Neutrophil (primary cell): ENCODE data around the gene ANK3.

ENCODE experiments used
- H3K27ac ChIP-seq: fragments of 200-600 bp; sonication (generic); 2 replicates; pipeline ENCODE4 v1.5.1; 2016; ENCODE audit warnings: mild to moderate bottlenecking, moderate library complexity
- H3K27me3 ChIP-seq: fragments of 200-600 bp; sonication (generic); 2 replicates; pipeline ENCODE4 v1.6.0; 2016; ENCODE audit warnings: mild to moderate bottlenecking
- H3K36me3 ChIP-seq: fragments of 200-600 bp; sonication (generic); 2 replicates; pipeline ENCODE4 v1.5.1; 2017
- H3K4me1 ChIP-seq, 2 experiments: fragments of 200-600 bp in 1 of 2; sonication (generic) in 1 of 2; 1 replicate in 1 of 2; 2 replicates in 1 of 2; pipeline versions ENCODE4 v1.5.1 to v1.6.1; 2013 to 2016; ENCODE audit warnings: low read depth in 1 of 2, low read length in 1 of 2, mild to moderate bottlenecking in 1 of 2, moderate library complexity in 1 of 2; ENCODE audit not compliant: control insufficient read depth in 1 of 2, insufficient read depth in 1 of 2
- H3K4me3 ChIP-seq, 2 experiments: fragments of 200-600 bp in 1 of 2; sonication (generic) in 1 of 2; 1 replicate in 1 of 2; 2 replicates in 1 of 2; pipeline ENCODE4 v1.5.1; 2013 to 2016; ENCODE audit warnings: low read depth in 1 of 2, low read length in 1 of 2, mild to moderate bottlenecking in 1 of 2, moderate library complexity in 1 of 2
- H3K9me3 ChIP-seq: fragments of 200-600 bp; sonication (generic); 2 replicates; pipeline ENCODE4 v1.5.1; 2016
- TF ChIP-seq, protein P1 (sequence below): fragments of 200-600 bp; sonication (generic); IDR thresholded peaks from 2 replicates; pipeline ENCODE4 v1.5.1; 2016; ENCODE audit warnings: antibody characterized with exemption

The ANK3 gene

DNA sequence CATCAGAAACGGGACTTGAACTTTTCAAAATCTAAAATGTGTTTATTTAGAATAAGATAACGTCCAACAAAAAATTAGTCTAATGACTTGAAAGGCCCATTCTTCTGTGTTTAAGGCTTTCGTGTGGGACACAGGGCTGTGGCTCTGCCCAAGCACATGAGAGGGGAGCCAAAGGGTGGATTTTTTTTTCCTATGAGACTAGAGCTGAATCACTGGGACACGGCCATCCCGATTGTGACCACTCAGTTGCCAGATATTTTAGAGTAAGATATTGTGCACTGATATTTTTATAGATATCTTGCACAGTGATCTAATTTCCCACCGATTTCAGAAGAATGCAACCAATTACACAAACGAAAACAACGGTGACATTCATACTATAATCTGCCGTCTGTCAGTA lies 99.9 kb downstream of the ANK3 start:
- TF ChIP-seq, protein P1, sequence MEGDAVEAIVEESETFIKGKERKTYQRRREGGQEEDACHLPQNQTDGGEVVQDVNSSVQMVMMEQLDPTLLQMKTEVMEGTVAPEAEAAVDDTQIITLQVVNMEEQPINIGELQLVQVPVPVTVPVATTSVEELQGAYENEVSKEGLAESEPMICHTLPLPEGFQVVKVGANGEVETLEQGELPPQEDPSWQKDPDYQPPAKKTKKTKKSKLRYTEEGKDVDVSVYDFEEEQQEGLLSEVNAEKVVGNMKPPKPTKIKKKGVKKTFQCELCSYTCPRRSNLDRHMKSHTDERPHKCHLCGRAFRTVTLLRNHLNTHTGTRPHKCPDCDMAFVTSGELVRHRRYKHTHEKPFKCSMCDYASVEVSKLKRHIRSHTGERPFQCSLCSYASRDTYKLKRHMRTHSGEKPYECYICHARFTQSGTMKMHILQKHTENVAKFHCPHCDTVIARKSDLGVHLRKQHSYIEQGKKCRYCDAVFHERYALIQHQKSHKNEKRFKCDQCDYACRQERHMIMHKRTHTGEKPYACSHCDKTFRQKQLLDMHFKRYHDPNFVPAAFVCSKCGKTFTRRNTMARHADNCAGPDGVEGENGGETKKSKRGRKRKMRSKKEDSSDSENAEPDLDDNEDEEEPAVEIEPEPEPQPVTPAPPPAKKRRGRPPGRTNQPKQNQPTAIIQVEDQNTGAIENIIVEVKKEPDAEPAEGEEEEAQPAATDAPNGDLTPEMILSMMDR, result no peak
- Histone ChIP-seq H3K4me1 (no peaks in the 10 kb centered on the region), H3K27ac (no peak overlapping the region)

DNA sequence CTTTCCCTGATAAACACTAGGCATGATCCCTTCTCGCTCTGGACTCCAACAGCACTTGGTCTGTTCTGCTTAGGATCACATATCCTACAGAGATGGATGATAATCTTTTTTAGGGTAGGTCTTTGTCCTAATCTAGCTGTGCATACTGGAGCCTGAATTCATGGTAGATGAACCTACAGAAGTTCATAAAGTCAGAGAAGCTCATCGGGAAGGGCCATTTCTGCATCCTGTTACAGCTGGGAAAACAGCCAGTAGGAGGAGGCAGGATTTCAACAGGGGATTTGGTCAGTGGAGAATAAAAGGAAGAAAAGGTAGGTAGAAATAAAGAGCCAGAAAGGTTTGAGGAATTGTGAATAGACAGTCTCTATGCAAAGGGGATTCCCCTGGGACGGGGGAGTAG lies 101.4 kb downstream of the ANK3 start:
- Histone ChIP-seq H3K4me1 (no peaks in the 10 kb centered on the region), H3K9me3 (no peaks in the 10 kb centered on the region), H3K27ac (no peak overlapping the region), H3K36me3 (no peaks in the 10 kb centered on the region), H3K27me3 (no peaks in the 10 kb centered on the region), H3K4me3 (no peak overlapping the region)
- TF ChIP-seq, protein P1, result no peak

More for the DNA sequence above, 99.9 kb downstream of the ANK3 start:
- Histone ChIP-seq H3K27me3 (no peaks in the 10 kb centered on the region), H3K36me3 (no peaks in the 10 kb centered on the region), H3K9me3 (no peaks in the 10 kb centered on the region), H3K4me3 (no peak overlapping the region)

DNA sequence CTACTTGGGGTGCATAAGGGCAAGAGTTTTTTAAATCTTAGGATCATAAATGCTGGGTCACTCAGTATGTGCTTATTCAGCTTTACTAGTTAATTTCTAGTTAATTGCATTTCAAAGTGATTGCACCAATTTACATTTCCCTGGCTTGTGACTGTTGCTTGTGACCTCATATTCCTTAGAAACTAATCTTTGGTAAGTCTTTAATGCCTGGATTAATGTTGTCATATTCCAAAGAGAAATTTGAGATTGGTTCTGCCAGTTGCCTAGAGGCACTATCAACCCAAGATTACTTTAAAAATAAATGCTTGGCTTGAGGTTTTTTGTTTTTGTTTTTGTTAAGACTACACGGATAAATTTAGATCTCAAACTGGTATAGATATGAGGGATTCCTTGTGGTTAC lies 103.1 kb downstream of the ANK3 start:
- no peak overlapping the region for H3K4me3 ChIP-seq
- H3K36me3 ChIP-seq, result no peaks in the 10 kb centered on the region
- TF ChIP-seq, protein P1, result no peak
- no peaks in the 10 kb centered on the region for H3K27me3 ChIP-seq
- no peak overlapping the region for H3K27ac ChIP-seq
- no peaks in the 10 kb centered on the region for H3K4me1 ChIP-seq
- H3K9me3 ChIP-seq, result no peaks in the 10 kb centered on the region

DNA sequence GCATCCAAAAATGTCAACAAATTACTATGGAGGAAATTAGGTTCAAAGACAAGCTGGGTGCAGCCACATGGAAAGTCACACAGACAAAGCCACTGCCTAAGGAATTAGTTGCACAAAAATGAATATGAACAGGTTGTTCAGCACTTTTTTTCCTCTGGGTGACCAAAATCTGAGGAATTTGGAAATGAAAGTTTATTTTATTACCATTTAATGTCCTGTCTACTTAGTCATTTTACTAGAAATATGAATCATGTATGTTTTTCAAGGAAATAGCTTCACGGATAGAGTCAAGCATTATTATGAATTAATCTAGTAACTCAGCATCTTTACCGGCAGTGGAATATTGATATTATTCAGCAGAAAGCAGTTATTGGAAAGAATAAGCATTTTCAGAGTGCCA lies 106.3 kb downstream of the ANK3 start:
- no peak overlapping the region for H3K4me3 ChIP-seq
- H3K27ac ChIP-seq, result no peak overlapping the region
- no peaks in the 10 kb centered on the region for H3K36me3 ChIP-seq
- H3K4me1 ChIP-seq, result no peaks in the 10 kb centered on the region
- no peaks in the 10 kb centered on the region for H3K9me3 ChIP-seq
- TF ChIP-seq, protein P1, result no peak
- H3K27me3 ChIP-seq, result no peaks in the 10 kb centered on the region

DNA sequence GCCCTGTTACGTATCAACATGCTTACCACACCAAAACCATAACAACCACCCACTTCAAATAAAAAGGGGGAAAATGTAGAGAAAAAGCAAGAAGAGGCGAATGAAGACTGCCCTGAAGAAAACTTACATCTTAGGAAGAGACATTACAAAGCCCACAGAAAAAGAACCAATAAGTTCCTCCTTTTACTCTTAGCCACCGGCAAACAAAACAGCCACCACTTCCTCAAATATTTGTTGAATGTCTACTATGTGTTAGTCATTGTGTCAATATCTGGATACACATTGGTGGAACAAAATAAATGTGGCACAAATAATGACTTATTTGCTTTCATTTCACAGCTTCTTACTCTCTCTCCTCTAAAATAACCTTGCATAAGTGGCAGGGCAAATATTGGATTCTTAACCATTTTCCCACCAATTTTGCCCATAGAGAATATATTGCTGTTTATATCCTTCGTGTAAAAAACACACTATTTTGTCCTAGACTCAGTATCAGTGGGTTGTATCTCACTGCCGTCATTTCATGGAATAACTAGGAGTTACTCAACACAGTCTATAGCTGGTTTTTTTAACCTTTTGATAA lies 106.8 kb downstream of the ANK3 start:
- Histone ChIP-seq H3K9me3 (no peaks in the 10 kb centered on the region), H3K27me3 (no peaks in the 10 kb centered on the region), H3K4me3 (no peak overlapping the region), H3K36me3 (no peaks in the 10 kb centered on the region), H3K4me1 (no peaks in the 10 kb centered on the region), H3K27ac (no peak overlapping the region)
- TF ChIP-seq, protein P1, result no peak
